Measurements from ENCODE around the gene DNAJC27. TPM values are rescaled to one million over a fixed set of nuclear protein-coding genes. Genes with fewer than 3 reads are reported as not detected.

Gene DNAJC27
- total and polyA plus RNA-seq, 4 donors = 1.7 to 13.9 (median 4.6) TPM

DNA sequence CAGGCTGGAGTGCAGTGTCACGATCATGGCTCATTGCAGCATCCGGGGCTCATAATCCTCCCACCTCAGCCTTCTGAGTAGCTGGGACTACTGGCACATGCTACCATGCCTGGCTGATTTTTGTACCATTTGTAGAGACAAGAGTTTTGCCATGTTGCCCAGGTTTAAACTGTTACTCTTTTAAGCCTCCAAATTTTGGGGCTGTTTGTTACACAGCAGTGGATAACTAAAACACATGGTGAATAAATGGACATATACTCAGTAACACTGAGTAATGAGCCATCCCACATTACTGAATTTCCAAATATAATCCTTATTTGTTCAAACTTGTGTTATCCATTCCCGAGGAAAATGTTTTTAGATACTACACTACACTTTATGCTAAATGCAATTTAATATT, 61.5 kb downstream of the DNAJC27 start:
- no peak for DNase-seq
- 97 to 98% methylated on average over 3 of the region's 3 CpGs for WGBS, 2 donors
- peaks cover 0 to 2% (median 0%) of the 10 kb centered on the region in 4 donors for H3K9me3 ChIP-seq (ENCODE audit: control insufficient read depth in 4 of 4, insufficient read depth in 3 of 4, low read length in 3 of 4)
- peaks cover 0 to 16% (median 2%) of the 10 kb centered on the region in 5 donors for H3K4me1 ChIP-seq (ENCODE audit: control insufficient read depth in 5 of 5, insufficient read depth in 5 of 5, low read length in 5 of 5)
- H3K4me3 ChIP-seq = no peak overlapping the region
- H3K27me3 ChIP-seq (ENCODE audit: control insufficient read depth in 3 of 3, insufficient read depth in 3 of 3, low read length in 2 of 3) = no peaks in the 10 kb centered on the region
- TF ChIP-seq, protein P1, sequence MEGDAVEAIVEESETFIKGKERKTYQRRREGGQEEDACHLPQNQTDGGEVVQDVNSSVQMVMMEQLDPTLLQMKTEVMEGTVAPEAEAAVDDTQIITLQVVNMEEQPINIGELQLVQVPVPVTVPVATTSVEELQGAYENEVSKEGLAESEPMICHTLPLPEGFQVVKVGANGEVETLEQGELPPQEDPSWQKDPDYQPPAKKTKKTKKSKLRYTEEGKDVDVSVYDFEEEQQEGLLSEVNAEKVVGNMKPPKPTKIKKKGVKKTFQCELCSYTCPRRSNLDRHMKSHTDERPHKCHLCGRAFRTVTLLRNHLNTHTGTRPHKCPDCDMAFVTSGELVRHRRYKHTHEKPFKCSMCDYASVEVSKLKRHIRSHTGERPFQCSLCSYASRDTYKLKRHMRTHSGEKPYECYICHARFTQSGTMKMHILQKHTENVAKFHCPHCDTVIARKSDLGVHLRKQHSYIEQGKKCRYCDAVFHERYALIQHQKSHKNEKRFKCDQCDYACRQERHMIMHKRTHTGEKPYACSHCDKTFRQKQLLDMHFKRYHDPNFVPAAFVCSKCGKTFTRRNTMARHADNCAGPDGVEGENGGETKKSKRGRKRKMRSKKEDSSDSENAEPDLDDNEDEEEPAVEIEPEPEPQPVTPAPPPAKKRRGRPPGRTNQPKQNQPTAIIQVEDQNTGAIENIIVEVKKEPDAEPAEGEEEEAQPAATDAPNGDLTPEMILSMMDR (IDR thresholded peaks at IDR 0.05; ENCODE audit: control extremely low read depth, extremely low read depth) = no peak
- ATAC-seq (ENCODE audit: insufficient read depth, low FRiP score) = no peak
- H3K36me3 ChIP-seq (ENCODE audit: control insufficient read depth in 4 of 4, insufficient read depth in 4 of 4, low read length in 4 of 4) = peaks cover 0 to 3% (median 0%) of the 10 kb centered on the region in 4 donors
- H3K9ac ChIP-seq (ENCODE audit: insufficient read depth in 1 of 2, low read length in 2 of 2) = no peak overlapping the region
- H3K27ac ChIP-seq (ENCODE audit: low read depth in 1 of 2, low read length in 1 of 2) = no peak overlapping the region

DNA sequence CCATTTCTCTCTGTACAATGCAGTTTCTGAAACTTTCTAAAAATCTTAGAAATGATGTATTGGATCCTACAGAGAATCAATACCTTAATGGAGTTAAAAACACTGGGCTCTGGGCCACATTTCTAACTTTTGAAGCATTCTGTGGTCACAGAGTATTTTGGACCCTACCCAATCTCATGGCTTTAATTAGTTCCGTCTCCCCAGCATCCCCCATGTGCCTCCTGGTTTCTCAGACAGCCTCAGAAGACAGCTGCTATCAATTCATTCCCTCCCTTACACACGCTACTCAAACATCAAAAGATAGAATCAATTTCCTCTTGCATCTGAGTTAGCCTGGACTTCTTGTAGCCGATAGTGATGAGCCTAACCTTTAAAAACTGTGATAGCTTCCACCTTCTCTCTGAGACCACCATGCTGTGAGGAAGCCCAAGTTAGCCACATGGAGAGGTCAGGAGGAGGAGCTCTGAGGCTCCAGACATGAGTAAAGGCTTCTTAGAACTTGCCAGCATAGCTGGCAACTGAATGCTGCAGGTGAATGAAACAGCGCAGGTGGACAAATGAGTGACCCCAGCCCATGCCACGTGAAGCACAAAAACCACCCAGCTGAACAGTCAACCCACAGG, 62.1 kb downstream of the DNAJC27 start:
- ATAC-seq (ENCODE audit: insufficient read depth, low FRiP score) (no peak), DNase-seq (no peak)
- no peak overlapping the region for H3K27ac ChIP-seq (ENCODE audit: low read depth in 1 of 2, low read length in 1 of 2)
- no peaks in the 10 kb centered on the region for H3K27me3 ChIP-seq (ENCODE audit: control insufficient read depth in 3 of 3, insufficient read depth in 3 of 3, low read length in 2 of 3)
- no peak overlapping the region for H3K9ac ChIP-seq (ENCODE audit: insufficient read depth in 1 of 2, low read length in 2 of 2)
- TF ChIP-seq, protein P1 (IDR thresholded peaks at IDR 0.05; ENCODE audit: control extremely low read depth, extremely low read depth) = no peak
- H3K4me3 ChIP-seq = no peak overlapping the region
- WGBS, 2 donors = 90 to 96% methylated on average over 5 of the region's 5 CpGs
- H3K9me3 ChIP-seq (ENCODE audit: control insufficient read depth in 4 of 4, insufficient read depth in 3 of 4, low read length in 3 of 4) = peaks cover 0 to 2% (median 0%) of the 10 kb centered on the region in 4 donors
- peaks cover 0 to 16% (median 2%) of the 10 kb centered on the region in 5 donors for H3K4me1 ChIP-seq (ENCODE audit: control insufficient read depth in 5 of 5, insufficient read depth in 5 of 5, low read length in 5 of 5)
- H3K36me3 ChIP-seq (ENCODE audit: control insufficient read depth in 4 of 4, insufficient read depth in 4 of 4, low read length in 4 of 4) = peaks cover 0 to 3% (median 0%) of the 10 kb centered on the region in 4 donors

DNA sequence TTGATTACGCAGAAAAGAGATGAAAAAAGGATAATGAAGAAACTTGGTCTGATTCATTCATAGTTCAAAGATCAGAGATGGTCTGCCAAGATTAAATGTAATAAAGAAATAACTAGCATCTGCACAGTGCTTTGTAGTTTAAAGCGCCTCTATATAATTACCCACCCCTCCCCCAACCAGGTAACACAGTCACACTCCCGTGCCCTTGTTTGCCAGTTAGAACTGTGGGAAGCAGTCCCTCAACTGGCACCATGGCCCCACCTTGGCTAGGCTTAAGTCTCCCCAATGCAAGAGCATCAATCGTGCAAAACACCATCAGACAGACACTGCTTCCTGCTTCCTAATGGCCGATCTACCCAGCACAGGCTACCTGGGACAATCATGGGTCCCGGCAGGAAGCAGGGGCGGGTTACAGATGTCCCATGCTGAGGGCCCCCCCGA, 63.3 kb downstream of the DNAJC27 start:
- H3K36me3 ChIP-seq (ENCODE audit: control insufficient read depth in 4 of 4, insufficient read depth in 4 of 4, low read length in 4 of 4) = peaks cover 0 to 3% (median 0%) of the 10 kb centered on the region in 4 donors
- DNase-seq (no peak), ATAC-seq (ENCODE audit: insufficient read depth, low FRiP score) (no peak)
- H3K4me3 ChIP-seq = no peak overlapping the region
- peaks cover 0 to 14% (median 0%) of the 10 kb centered on the region in 5 donors for H3K4me1 ChIP-seq (ENCODE audit: control insufficient read depth in 5 of 5, insufficient read depth in 5 of 5, low read length in 5 of 5)
- no peak overlapping the region for H3K27ac ChIP-seq (ENCODE audit: low read depth in 1 of 2, low read length in 1 of 2)
- TF ChIP-seq, protein P1 (IDR thresholded peaks at IDR 0.05; ENCODE audit: control extremely low read depth, extremely low read depth) = no peak
- no peaks in the 10 kb centered on the region for H3K27me3 ChIP-seq (ENCODE audit: control insufficient read depth in 3 of 3, insufficient read depth in 3 of 3, low read length in 2 of 3)
- H3K9me3 ChIP-seq (ENCODE audit: control insufficient read depth in 4 of 4, insufficient read depth in 3 of 4, low read length in 3 of 4) = peaks cover 0 to 2% (median 0%) of the 10 kb centered on the region in 4 donors
- no peak overlapping the region for H3K9ac ChIP-seq (ENCODE audit: insufficient read depth in 1 of 2, low read length in 2 of 2)
- 82% methylated on average over 8 of the region's 8 CpGs for WGBS, 2 donors

Measured in lung (tissue), 12 donors.